Right lobe of liver (tissue), 4 donors: ENCODE results near the gene GAREM1.

ENCODE experiments used
- POLR2A ChIP-seq: fragments of 450-650 bp; IDR thresholded peaks from one replicate; pipeline ENCODE4 v1.6.1; 2017; ENCODE audit warnings: antibody characterized with exemption, mild to moderate bottlenecking
- TF ChIP-seq, protein P1 (sequence below), 4 donors: fragments of 200-600 bp in 3 of 4; fragments of 450-650 bp in 1 of 4; IDR thresholded peaks; one replicate each; pipeline versions ENCODE4 v1.5.1 to v1.8.0; 2016 to 2022; ENCODE audit warnings: antibody characterized with exemption in 4 of 4, mild to moderate bottlenecking in 2 of 4
- donor health status: DM: no; HTN: no; CAD: no.
- donor health status: DM: no; HTN: no; CAD: no.
- donor health status: DM: no; HTN: yes; CAD: no.

DNA sequence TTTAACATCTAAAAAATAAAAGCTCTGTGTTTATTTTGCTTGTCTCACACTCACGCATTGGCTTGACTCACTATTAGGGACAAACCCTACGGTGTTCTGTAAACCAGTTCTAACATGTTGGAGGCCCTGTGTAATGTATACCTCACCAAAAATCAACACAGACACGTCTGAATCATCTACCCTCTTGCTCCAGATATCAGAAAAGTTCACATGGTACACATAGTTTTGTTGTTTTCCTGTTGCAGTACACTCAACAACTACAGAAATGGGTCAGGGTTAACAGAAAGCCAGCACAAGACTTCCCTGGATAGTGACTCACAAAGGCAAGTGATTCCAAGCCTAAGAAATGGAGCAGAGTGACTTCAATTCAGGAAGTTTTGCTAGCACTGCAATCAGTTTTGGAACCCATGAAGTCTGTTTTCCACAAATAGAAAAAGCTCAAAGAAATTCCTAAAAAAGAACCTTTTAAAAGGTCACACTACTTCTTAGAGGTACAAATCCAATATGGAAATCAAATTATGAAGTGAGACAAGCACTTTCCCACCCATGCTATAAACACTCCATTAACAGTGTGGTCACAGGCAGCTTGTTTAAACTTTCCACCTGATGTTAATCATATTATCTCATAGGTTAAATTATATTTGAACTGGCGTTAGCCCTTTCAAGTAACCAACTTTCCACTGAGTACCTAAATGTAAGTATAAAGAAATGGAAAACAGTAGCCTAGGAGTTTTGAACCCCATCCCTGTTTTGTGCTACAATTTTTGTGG is 87.4 kb downstream of the GAREM1 start:
- TF ChIP-seq, protein P1, sequence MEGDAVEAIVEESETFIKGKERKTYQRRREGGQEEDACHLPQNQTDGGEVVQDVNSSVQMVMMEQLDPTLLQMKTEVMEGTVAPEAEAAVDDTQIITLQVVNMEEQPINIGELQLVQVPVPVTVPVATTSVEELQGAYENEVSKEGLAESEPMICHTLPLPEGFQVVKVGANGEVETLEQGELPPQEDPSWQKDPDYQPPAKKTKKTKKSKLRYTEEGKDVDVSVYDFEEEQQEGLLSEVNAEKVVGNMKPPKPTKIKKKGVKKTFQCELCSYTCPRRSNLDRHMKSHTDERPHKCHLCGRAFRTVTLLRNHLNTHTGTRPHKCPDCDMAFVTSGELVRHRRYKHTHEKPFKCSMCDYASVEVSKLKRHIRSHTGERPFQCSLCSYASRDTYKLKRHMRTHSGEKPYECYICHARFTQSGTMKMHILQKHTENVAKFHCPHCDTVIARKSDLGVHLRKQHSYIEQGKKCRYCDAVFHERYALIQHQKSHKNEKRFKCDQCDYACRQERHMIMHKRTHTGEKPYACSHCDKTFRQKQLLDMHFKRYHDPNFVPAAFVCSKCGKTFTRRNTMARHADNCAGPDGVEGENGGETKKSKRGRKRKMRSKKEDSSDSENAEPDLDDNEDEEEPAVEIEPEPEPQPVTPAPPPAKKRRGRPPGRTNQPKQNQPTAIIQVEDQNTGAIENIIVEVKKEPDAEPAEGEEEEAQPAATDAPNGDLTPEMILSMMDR (IDR thresholded peaks at IDR 0.05) = no peak
- TF ChIP-seq POLR2A = no peak
